Left renal pelvis (tissue), 4 donors: ENCODE results near the gene SLC15A1. TPM values are rescaled to one million over a fixed set of nuclear protein-coding genes. Genes with fewer than 3 reads are reported as not detected.
A peak's percentile ranks its signal among the peaks of the same experiment; 100 is the strongest.

Experiments
- DNase-seq, 4 donors: peaks; one replicate each; pipeline ENCODE4 v3.0.0-alpha.2; 2013; ENCODE audit warnings: low read depth in 4 of 4, low spot score in 3 of 4
- polyA plus RNA-seq, 4 donors: library from polyadenylated mRNA; unstranded; fragments of 120-200 nt; gene quantifications; one replicate each; pipeline ENCODE4 v1.2.1, GENCODE V29; 2013; ENCODE audit not compliant: insufficient read length in 4 of 4

The SLC15A1 gene
- polyA plus RNA-seq, 4 donors: 8.7 to 13.5 (median 11.3) TPM

GRCh38 chr13:98707281-98707999 is 45.0 kb downstream of the SLC15A1 start:
- no peak for DNase-seq

GRCh38 chr13:98706446-98707110 is 45.9 kb downstream of the SLC15A1 start:
- no peak for DNase-seq

- DNase-seq: peak in 2 of 4 donors; percentile 45 to 57
Measured at GRCh38 chr13:98697791-98698190, 54.7 kb downstream of the SLC15A1 start.

- DNase-seq: no peak
Measured at GRCh38 chr13:98693756-98694155, 58.7 kb downstream of the SLC15A1 start.

- DNase-seq: no peak
Measured at GRCh38 chr13:98691360-98691759, 61.1 kb downstream of the SLC15A1 start.

- DNase-seq: no peak
Measured at GRCh38 chr13:98690348-98691022, 62.0 kb downstream of the SLC15A1 start.

- DNase-seq: no peak
Measured at GRCh38 chr13:98689347-98689968, 63.0 kb downstream of the SLC15A1 start.

- DNase-seq: no peak
Measured at GRCh38 chr13:98688373-98688772, 64.1 kb downstream of the SLC15A1 start.

- DNase-seq: no peak
Measured at GRCh38 chr13:98687319-98687718, 65.2 kb downstream of the SLC15A1 start.

GRCh38 chr13:98686270-98686669 is 66.2 kb downstream of the SLC15A1 start:
- DNase-seq: peak in 2 of 4 donors; percentile 26 to 60

- DNase-seq: no peak
Measured at GRCh38 chr13:98685146-98685545, 67.3 kb downstream of the SLC15A1 start.

GRCh38 chr13:98681049-98681448 is 71.4 kb downstream of the SLC15A1 start:
- DNase-seq: no peak

GRCh38 chr13:98678741-98679140 is 73.7 kb downstream of the SLC15A1 start:
- DNase-seq: no peak

GRCh38 chr13:98677398-98677797 is 75.1 kb downstream of the SLC15A1 start:
- DNase-seq: no peak

GRCh38 chr13:98676239-98676638 is 76.2 kb downstream of the SLC15A1 start:
- no peak for DNase-seq

GRCh38 chr13:98675837-98676236 is 76.6 kb downstream of the SLC15A1 start:
- no peak for DNase-seq

- no peak for DNase-seq
Measured at GRCh38 chr13:98675066-98675465, 77.4 kb downstream of the SLC15A1 start.

GRCh38 chr13:98672947-98673613 is 79.4 kb downstream of the SLC15A1 start:
- DNase-seq: peak; percentile 53 to 61 (median 56)

GRCh38 chr13:98668155-98668554 is 84.3 kb downstream of the SLC15A1 start:
- no peak for DNase-seq

- DNase-seq: no peak
Measured at GRCh38 chr13:98665638-98665995, 86.9 kb downstream of the SLC15A1 start.
